ENCODE measurements around the gene RELT.

The RELT gene

DNA sequence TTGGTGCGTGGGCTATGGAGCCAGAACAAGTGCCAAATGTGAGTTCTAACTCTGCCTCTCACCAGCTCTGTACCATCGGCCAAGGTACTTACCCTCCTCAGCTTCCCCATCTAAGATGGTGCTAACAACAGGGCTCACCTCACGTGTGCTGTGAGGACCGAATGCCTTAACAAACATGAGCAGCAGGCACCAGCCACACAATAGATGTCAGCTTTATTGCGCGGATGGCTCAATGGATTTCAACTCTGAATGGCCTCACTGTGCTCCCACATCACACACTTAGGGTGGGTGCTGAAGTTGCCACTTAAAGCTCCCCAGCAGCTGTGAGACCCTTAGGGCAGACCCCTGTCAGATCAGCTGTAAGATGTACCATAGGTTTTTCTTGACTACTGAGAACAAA, 24.1 kb downstream of the RELT start:
- H3K4me1 ChIP-seq: no peaks in the 10 kb centered on the region
- no peak overlapping the region for H3K27ac ChIP-seq
- H3K36me3 ChIP-seq (ENCODE audit: control insufficient read depth, insufficient read depth, low read length): no peaks in the 10 kb centered on the region
- H3K9ac ChIP-seq: no peak overlapping the region
- no peaks in the 10 kb centered on the region for H3K9me3 ChIP-seq (ENCODE audit: control insufficient read depth, low read length)
- H2AFZ ChIP-seq: no peak overlapping the region
- H3K27me3 ChIP-seq (ENCODE audit: control insufficient read depth, insufficient read depth, low read length): no peaks in the 10 kb centered on the region
- TF ChIP-seq, protein P1, sequence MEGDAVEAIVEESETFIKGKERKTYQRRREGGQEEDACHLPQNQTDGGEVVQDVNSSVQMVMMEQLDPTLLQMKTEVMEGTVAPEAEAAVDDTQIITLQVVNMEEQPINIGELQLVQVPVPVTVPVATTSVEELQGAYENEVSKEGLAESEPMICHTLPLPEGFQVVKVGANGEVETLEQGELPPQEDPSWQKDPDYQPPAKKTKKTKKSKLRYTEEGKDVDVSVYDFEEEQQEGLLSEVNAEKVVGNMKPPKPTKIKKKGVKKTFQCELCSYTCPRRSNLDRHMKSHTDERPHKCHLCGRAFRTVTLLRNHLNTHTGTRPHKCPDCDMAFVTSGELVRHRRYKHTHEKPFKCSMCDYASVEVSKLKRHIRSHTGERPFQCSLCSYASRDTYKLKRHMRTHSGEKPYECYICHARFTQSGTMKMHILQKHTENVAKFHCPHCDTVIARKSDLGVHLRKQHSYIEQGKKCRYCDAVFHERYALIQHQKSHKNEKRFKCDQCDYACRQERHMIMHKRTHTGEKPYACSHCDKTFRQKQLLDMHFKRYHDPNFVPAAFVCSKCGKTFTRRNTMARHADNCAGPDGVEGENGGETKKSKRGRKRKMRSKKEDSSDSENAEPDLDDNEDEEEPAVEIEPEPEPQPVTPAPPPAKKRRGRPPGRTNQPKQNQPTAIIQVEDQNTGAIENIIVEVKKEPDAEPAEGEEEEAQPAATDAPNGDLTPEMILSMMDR (IDR thresholded peaks at IDR 0.05): no peak
- H3K4me3 ChIP-seq (ENCODE audit: low read depth, low read length): no peak overlapping the region
- H3K79me2 ChIP-seq: no peaks in the 10 kb centered on the region
- no peak overlapping the region for H3K4me2 ChIP-seq (ENCODE audit: low read length)

DNA sequence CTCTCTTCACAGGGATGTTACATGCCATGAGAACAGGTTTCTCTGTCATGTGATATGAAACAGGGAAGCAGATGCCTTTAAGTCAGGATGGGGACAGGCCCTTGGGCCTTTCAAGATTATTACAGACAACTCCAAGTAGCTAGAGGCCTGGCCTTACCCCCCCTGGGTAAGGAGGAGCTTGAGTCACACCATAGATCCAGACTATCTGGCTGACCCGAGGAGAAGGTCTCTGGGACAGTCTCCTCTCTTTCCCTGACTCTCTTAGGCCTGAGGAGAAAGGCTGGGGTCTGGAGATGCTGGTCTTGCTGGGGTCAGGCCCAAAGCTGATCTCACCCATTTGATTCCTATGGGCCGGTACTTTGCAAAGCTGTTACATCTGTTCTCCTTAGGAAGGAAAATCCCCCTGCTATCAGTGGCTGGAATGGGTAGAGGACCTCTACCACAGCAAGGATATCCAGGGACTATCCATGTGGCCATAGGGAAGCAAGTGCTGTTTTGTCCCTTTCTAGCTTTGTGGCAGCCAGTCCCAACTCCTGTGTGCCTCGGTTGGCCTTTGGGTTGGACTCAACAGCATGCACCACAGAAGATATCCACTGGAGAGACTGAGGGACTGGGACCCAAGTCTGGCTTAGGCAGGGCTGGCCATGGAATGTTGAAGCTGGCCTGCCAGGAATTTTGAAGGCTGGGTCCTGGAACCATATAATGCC, 25.2 kb downstream of the RELT start:
- no peaks in the 10 kb centered on the region for H3K36me3 ChIP-seq (ENCODE audit: control insufficient read depth, insufficient read depth, low read length)
- no peaks in the 10 kb centered on the region for H3K4me1 ChIP-seq
- H3K79me2 ChIP-seq: no peaks in the 10 kb centered on the region
- H3K4me3 ChIP-seq (ENCODE audit: low read depth, low read length): no peak overlapping the region
- no peak overlapping the region for H3K4me2 ChIP-seq (ENCODE audit: low read length)
- no peaks in the 10 kb centered on the region for H3K9me3 ChIP-seq (ENCODE audit: control insufficient read depth, low read length)
- no peak overlapping the region for H3K9ac ChIP-seq
- TF ChIP-seq, protein P1 (IDR thresholded peaks at IDR 0.05): no peak
- H3K27ac ChIP-seq: no peak overlapping the region
- H2AFZ ChIP-seq: no peak overlapping the region
- no peaks in the 10 kb centered on the region for H3K27me3 ChIP-seq (ENCODE audit: control insufficient read depth, insufficient read depth, low read length)

DNA sequence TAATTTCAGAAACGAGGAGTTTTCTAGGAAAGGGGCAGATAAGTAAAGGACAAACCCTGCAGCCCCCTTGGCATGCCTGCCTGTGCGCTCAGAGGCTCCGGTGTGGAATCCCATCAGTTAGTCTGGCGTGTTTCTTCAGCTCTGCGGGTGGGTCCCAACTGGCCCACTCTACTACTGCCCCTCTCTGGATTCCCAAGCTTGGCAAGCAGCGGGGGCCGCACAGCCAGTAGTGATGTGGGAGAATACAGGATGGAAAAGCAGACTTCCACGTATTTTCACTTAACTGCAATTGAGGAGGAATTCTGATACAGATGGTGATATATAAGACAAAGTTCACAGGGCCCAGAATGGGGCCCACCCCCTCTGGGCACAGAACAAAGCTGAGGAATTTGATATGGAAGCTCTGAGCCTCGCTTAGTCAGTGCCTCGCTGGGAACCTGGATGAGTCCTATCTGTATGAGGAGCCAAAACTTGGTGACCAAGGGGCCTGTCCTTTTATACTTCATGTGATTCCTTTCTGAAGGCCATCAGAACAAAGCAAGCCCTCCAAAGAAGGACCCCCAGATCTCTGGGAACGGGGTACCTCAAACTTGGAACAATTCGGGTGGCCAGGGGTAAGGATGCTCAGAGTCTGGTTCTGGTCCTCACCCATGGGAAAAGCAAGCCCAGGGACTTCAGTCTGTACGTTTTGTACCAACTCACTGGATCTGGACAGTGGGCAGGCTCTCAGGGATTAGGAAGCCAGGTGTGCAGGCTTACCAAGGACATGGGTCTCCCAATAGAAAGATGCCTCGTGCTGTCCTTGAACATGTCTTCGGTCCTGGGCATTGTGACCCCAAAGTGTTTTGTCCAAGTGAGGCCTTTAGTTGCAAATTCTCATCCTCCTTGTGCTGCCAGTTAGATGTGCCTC, 26.0 kb downstream of the RELT start:
- Histone ChIP-seq H3K4me1 (no peaks in the 10 kb centered on the region), H3K27me3 (ENCODE audit: control insufficient read depth, insufficient read depth, low read length) (no peaks in the 10 kb centered on the region), H3K27ac (no peak overlapping the region), H2AFZ (no peak overlapping the region), H3K4me2 (ENCODE audit: low read length) (no peak overlapping the region), H3K79me2 (no peaks in the 10 kb centered on the region), H3K9me3 (ENCODE audit: control insufficient read depth, low read length) (no peaks in the 10 kb centered on the region), H3K9ac (no peak overlapping the region), H3K36me3 (ENCODE audit: control insufficient read depth, insufficient read depth, low read length) (no peaks in the 10 kb centered on the region), H3K4me3 (ENCODE audit: low read depth, low read length) (no peak overlapping the region)
- TF ChIP-seq, protein P1 (IDR thresholded peaks at IDR 0.05): no peak

DNA sequence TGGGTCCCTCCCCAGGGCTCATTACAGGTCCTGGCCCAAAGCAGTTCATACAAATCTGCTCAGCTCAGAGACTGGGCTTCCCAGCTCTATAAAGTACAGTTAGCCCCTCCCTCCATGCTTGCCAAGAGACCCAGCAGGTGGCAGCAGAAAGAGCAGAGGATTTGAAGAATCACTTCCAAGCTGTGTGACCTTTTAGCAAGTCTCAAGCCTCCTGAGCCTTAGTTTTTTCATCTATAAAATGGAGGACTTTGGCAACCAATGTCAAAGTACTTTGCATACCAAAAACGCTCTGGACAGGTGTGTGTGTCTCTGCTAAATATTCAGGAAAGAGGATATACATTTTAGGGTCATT, 26.6 kb downstream of the RELT start:
- Histone ChIP-seq H2AFZ (no peak overlapping the region), H3K27ac (no peak overlapping the region), H3K36me3 (ENCODE audit: control insufficient read depth, insufficient read depth, low read length) (no peaks in the 10 kb centered on the region), H3K9me3 (ENCODE audit: control insufficient read depth, low read length) (no peaks in the 10 kb centered on the region), H3K27me3 (ENCODE audit: control insufficient read depth, insufficient read depth, low read length) (no peaks in the 10 kb centered on the region), H3K4me2 (ENCODE audit: low read length) (no peak overlapping the region), H3K4me3 (ENCODE audit: low read depth, low read length) (no peak overlapping the region), H3K9ac (no peak overlapping the region), H3K4me1 (no peaks in the 10 kb centered on the region), H3K79me2 (no peaks in the 10 kb centered on the region)
- TF ChIP-seq, protein P1 (IDR thresholded peaks at IDR 0.05): no peak

Measured in parathyroid adenoma (tissue), 2 donors.